ENCODE measurements around the gene SPOCK3. TPM values are rescaled to one million over a fixed set of nuclear protein-coding genes. Genes with fewer than 3 reads are reported as not detected.
"Not testable (repeated sequence)": the region's sequence is repeated elsewhere in the genome, so short reads cannot be mapped to it uniquely, and the experiment has no call there.

Gene SPOCK3
- not detected in 2 replicates for total RNA-seq (2014; rRNA removed; shearing (Covaris generic))
- not detected in 2 replicates for total RNA-seq (2022)
- percentile 0 among the genes with signal in this experiment for Bru-seq, nascent RNA
- percentile 2 among the genes with signal in this experiment for BruChase-seq, experiment 1, labeled RNA remaining after a 6-hour chase
- BruChase-seq, experiment 2, labeled RNA remaining after a 2-hour chase, result percentile 1 among the genes with signal in this experiment
- long read RNA-seq, result 0 reads

DNA sequence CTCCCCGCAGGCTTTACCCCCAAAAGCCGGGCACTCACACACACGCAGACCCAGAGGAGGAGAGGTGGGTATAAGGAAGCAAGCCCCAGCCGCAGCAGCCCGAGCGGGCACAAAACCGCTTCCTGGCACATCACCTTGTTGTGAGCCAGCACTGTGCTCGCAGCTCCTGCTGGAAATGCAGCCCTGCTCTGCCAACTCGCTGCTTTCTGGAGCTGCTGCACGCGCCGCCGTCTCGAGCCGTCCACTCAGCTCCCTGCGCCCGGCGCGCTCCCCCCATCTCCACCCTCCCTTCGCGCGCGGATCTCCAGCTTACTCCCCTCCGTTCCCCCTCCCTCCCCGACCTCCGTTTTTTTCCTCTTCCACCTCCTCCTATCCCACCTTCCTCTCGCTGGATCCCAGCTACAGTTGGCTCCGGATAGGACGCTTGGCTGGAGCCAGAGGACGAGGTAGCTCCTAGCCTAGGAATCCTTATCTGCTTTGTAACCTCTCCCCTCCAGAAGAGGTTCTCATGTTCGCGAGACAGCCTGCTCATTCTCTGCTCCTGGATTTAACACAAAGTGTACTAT lies at the start of gene SPOCK3:
Gene SPOCK3 (minus strand): TSS at position 179 of the 566 bp plus-strand sequence.
- H3K4me2 ChIP-seq (ENCODE audit: low read length), result no peak within 1 kb of the TSS
- no peaks in the 10 kb centered on the region for H3K36me3 ChIP-seq (ENCODE audit: insufficient read depth, low read length)
- BruUV-seq (replicated peaks), result no TSS peak
- no peaks in the 10 kb centered on the region for H3K9me2 ChIP-seq (ENCODE audit: insufficient read depth, low read length)
- H3K4me3 ChIP-seq (ENCODE audit: low read depth, low read length, poor library complexity, severe bottlenecking), result no peak within 1 kb of the TSS
- intact Hi-C loops (cut with micrococcal nuclease; ENCODE audit: unreplicated experiment), result no loop called here
- DNase-seq (ENCODE audit: low spot score), result no peak
- ChIA-PET POLR2A (interaction anchor here (0.7 kb wide), 1 partner anchor 174 kb away, joined by 3 read pairs; no protein-coding TSS in a partner anchor), CTCF (ENCODE audit: unreplicated experiment) (no interaction called here)
- H2AFZ ChIP-seq (ENCODE audit: low read length), result no peak within 1 kb of the TSS
- no peaks in the 10 kb centered on the region for H3K4me1 ChIP-seq (ENCODE audit: insufficient read depth, low read length, poor library complexity, severe bottlenecking)
- no peaks in the 10 kb centered on the region for H3K79me2 ChIP-seq (ENCODE audit: insufficient read depth, low read depth, low read length)
- H4K20me1 ChIP-seq (ENCODE audit: insufficient read depth, low read length), result no peaks in the 10 kb centered on the region
- no peak within 1 kb of the TSS for H3K27ac ChIP-seq (ENCODE audit: low read depth, low read length, poor library complexity, severe bottlenecking)
- H3K9me3 ChIP-seq (ENCODE audit: low read length), result no peaks in the 10 kb centered on the region
- TF ChIP-seq, protein P1, sequence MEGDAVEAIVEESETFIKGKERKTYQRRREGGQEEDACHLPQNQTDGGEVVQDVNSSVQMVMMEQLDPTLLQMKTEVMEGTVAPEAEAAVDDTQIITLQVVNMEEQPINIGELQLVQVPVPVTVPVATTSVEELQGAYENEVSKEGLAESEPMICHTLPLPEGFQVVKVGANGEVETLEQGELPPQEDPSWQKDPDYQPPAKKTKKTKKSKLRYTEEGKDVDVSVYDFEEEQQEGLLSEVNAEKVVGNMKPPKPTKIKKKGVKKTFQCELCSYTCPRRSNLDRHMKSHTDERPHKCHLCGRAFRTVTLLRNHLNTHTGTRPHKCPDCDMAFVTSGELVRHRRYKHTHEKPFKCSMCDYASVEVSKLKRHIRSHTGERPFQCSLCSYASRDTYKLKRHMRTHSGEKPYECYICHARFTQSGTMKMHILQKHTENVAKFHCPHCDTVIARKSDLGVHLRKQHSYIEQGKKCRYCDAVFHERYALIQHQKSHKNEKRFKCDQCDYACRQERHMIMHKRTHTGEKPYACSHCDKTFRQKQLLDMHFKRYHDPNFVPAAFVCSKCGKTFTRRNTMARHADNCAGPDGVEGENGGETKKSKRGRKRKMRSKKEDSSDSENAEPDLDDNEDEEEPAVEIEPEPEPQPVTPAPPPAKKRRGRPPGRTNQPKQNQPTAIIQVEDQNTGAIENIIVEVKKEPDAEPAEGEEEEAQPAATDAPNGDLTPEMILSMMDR (conservative IDR thresholded peaks at IDR 0.05; ENCODE audit: low read length), result no peak
- no peak for TF ChIP-seq EZH2phosphoT487 (IDR thresholded peaks at IDR 0.05; ENCODE audit: borderline replicate concordance, low read depth, low read length)

DNA sequence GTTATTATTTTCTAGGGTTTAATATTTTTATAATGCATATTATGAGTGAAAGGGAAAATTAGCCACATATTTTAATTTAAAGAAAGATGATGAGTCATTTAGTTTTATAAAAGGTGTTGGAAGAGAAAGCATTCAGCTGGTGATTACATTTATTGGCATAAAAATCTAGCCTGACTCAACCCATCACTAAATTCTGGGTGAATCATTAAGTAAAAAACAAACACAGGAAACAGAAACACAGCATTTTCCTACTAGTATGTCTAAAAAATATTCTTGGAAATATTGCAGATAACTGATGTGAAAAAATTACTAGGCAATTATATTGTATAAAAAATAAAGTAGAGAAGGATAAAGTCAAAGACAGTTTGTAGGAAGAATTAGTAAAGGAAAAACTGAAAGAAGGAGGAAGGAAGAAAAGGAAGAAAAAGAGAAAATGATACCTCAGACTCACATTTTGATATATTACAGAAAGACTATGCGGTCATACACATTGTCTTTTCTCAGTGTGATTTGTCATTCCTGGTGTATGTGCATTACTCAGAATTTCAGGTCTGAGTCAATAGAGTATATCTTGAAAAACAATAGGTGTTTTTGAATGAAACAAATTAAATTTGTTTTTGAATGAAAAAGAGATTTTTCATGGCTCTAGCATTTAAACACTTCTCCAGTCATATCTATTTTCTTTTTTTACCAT lies 48.0 kb upstream of the SPOCK3 start:
- intact Hi-C loops (cut with micrococcal nuclease; ENCODE audit: unreplicated experiment), result no loop called here
- no peak overlapping the region for H3K4me2 ChIP-seq (ENCODE audit: low read length)
- H3K9me2 ChIP-seq (ENCODE audit: insufficient read depth, low read length), result no peaks in the 10 kb centered on the region
- BruUV-seq (replicated peaks), result no TSS peak
- H2AFZ ChIP-seq (ENCODE audit: low read length), result no peak overlapping the region
- DNase-seq (ENCODE audit: low spot score), result no peak
- no peaks in the 10 kb centered on the region for H4K20me1 ChIP-seq (ENCODE audit: insufficient read depth, low read length)
- H3K79me2 ChIP-seq (ENCODE audit: insufficient read depth, low read depth, low read length), result no peaks in the 10 kb centered on the region
- TF ChIP-seq EZH2phosphoT487 (IDR thresholded peaks at IDR 0.05; ENCODE audit: borderline replicate concordance, low read depth, low read length), result no peak
- TF ChIP-seq, protein P1 (conservative IDR thresholded peaks at IDR 0.05; ENCODE audit: low read length), result no peak
- no peaks in the 10 kb centered on the region for H3K4me1 ChIP-seq (ENCODE audit: insufficient read depth, low read length, poor library complexity, severe bottlenecking)
- no peak overlapping the region for H3K27ac ChIP-seq (ENCODE audit: low read depth, low read length, poor library complexity, severe bottlenecking)
- CTCF ChIA-PET (ENCODE audit: unreplicated experiment), result no interaction called here
- no peaks in the 10 kb centered on the region for H3K9me3 ChIP-seq (ENCODE audit: low read length)
- H3K36me3 ChIP-seq (ENCODE audit: insufficient read depth, low read length), result no peaks in the 10 kb centered on the region
- POLR2A ChIA-PET, result no interaction called here
- no peak overlapping the region for H3K4me3 ChIP-seq (ENCODE audit: low read depth, low read length, poor library complexity, severe bottlenecking)

- H3K27ac ChIP-seq (ENCODE audit: low read depth, low read length, poor library complexity, severe bottlenecking); H2AFZ ChIP-seq (ENCODE audit: low read length); CTCF ChIA-PET (ENCODE audit: unreplicated experiment); DNase-seq (ENCODE audit: low spot score); H3K4me2 ChIP-seq (ENCODE audit: low read length); H3K36me3 ChIP-seq (ENCODE audit: insufficient read depth, low read length); H4K20me1 ChIP-seq (ENCODE audit: insufficient read depth, low read length); BruUV-seq (replicated peaks); H3K4me3 ChIP-seq (ENCODE audit: low read depth, low read length, poor library complexity, severe bottlenecking); intact Hi-C loops (cut with micrococcal nuclease; ENCODE audit: unreplicated experiment); H3K4me1 ChIP-seq (ENCODE audit: insufficient read depth, low read length, poor library complexity, severe bottlenecking); H3K79me2 ChIP-seq (ENCODE audit: insufficient read depth, low read depth, low read length); POLR2A ChIA-PET; H3K9me3 ChIP-seq (ENCODE audit: low read length); H3K9me2 ChIP-seq (ENCODE audit: insufficient read depth, low read length): not testable (repeated sequence)
Observed at GRCh38 chr4:167281545-167281944, 47.3 kb upstream of the SPOCK3 start.
